Mesendoderm (in vitro differentiated cells): ENCODE data around the gene CAPN11.
"Not testable (repeated sequence)": the region's sequence is repeated elsewhere in the genome, so short reads cannot be mapped to it uniquely, and the experiment has no call there.

Source experiments
- DNase-seq: peaks from one replicate; pipeline ENCODE4 v3.0.0; 2013
- H2AK5ac ChIP-seq: 2 replicates; pipeline ENCODE4 v1.6.1; 2013; ENCODE audit warnings: low read length, inconsistent platforms
- H2BK120ac ChIP-seq: 2 replicates; pipeline ENCODE4 v1.6.1; 2013; ENCODE audit warnings: low read depth, mild to moderate bottlenecking, low read length, moderate library complexity, mixed read lengths
- H2BK15ac ChIP-seq: replicated peaks from 2 replicates; pipeline ENCODE4 v1.6.1; 2013; ENCODE audit warnings: low read depth, mild to moderate bottlenecking, moderate library complexity
- H2BK5ac ChIP-seq: 2 replicates; pipeline ENCODE4 v1.6.1; 2013; ENCODE audit warnings: low read length, inconsistent platforms
- H3K18ac ChIP-seq: 2 replicates; pipeline ENCODE4 v1.6.1; 2013; ENCODE audit warnings: mild to moderate bottlenecking, low read length, mixed read lengths
- H3K23ac ChIP-seq: one replicate; pipeline ENCODE4 v1.6.1; 2013; ENCODE audit warnings: low read length
- H3K27ac ChIP-seq: 2 replicates; pipeline ENCODE4 v1.5.1; 2013; ENCODE audit warnings: low read depth, mild to moderate bottlenecking, inconsistent platforms, low read length, moderate library complexity
- H3K27me3 ChIP-seq: 2 replicates; pipeline ENCODE4 v1.6.1; 2013; ENCODE audit warnings: low read length, control low read depth, mild to moderate bottlenecking, inconsistent platforms; ENCODE audit not compliant: insufficient read depth, poor library complexity
- H3K36me3 ChIP-seq: 2 replicates; pipeline ENCODE4 v1.6.1; 2013; ENCODE audit warnings: low read length, inconsistent platforms; ENCODE audit not compliant: control insufficient read depth, insufficient read depth
- H3K4ac ChIP-seq: one replicate; pipeline ENCODE4 v1.6.1; 2013; ENCODE audit warnings: low read depth, mild to moderate bottlenecking, low read length, moderate library complexity
- H3K4me1 ChIP-seq: 2 replicates; pipeline ENCODE4 v1.6.1; 2013; ENCODE audit warnings: low read depth, low read length, inconsistent platforms; ENCODE audit not compliant: control insufficient read depth
- H3K4me2 ChIP-seq: 2 replicates; pipeline ENCODE4 v1.6.1; 2013; ENCODE audit warnings: low read length
- H3K4me3 ChIP-seq: 2 replicates; pipeline ENCODE4 v1.5.1; 2013; ENCODE audit warnings: mild to moderate bottlenecking, low read length
- H3K56ac ChIP-seq: one replicate; pipeline ENCODE4 v1.6.1; 2013; ENCODE audit warnings: low read length
- H3K79me1 ChIP-seq: 2 replicates; pipeline ENCODE4 v1.6.1; 2013; ENCODE audit warnings: low read length, inconsistent platforms
- H3K79me2 ChIP-seq: 2 replicates; pipeline ENCODE4 v1.6.1; 2013; ENCODE audit warnings: mild to moderate bottlenecking, low read length; ENCODE audit not compliant: control insufficient read depth, insufficient read depth
- H3K9ac ChIP-seq: 2 replicates; pipeline ENCODE4 v1.6.1; 2013; ENCODE audit warnings: low read length, inconsistent platforms
- H4K5ac ChIP-seq: one replicate; pipeline ENCODE4 v1.6.1; 2013; ENCODE audit warnings: low read length
- H4K8ac ChIP-seq: one replicate; pipeline ENCODE4 v1.6.1; 2013; ENCODE audit warnings: low read depth, mild to moderate bottlenecking, control low read depth, low read length, moderate library complexity
- WGBS: extraction: QIAGEN DNeasy Blood & Tissue Kit; methylation state at CpG from one replicate; pipeline ENCODE4 v1.1.7; 2013; ENCODE audit warnings: low lambda C conversion rate, missing lambda C conversion rate; ENCODE audit not compliant: insufficient coverage; ENCODE audit errors: extremely low coverage; 5-methylcytosine and 5-hydroxymethylcytosine counted together

The CAPN11 gene

GRCh38 chr6:44142835-44143234, 15.8 kb upstream of the CAPN11 start:
- H3K79me2 ChIP-seq: no peaks in the 10 kb centered on the region
- H3K18ac ChIP-seq: no peak overlapping the region
- WGBS: no CpG with 5 or more reads among the region's 1 CpG
- no peak overlapping the region for H3K4me3 ChIP-seq
- H3K23ac ChIP-seq: no peak overlapping the region
- no peaks in the 10 kb centered on the region for H3K79me1 ChIP-seq
- H3K4ac ChIP-seq: no peak overlapping the region
- H4K8ac ChIP-seq: no peak overlapping the region
- no peaks in the 10 kb centered on the region for H3K27me3 ChIP-seq
- H4K5ac ChIP-seq: no peak overlapping the region
- H2AK5ac ChIP-seq: no peak overlapping the region
- no peak overlapping the region for H2BK120ac ChIP-seq
- no peaks in the 10 kb centered on the region for H3K4me1 ChIP-seq
- H3K9ac ChIP-seq: no peak overlapping the region
- H3K56ac ChIP-seq: no peak overlapping the region
- no peak overlapping the region for H2BK5ac ChIP-seq
- no peak overlapping the region for H3K4me2 ChIP-seq
- DNase-seq: no peak
- H3K27ac ChIP-seq: no peak overlapping the region
- no peak overlapping the region for H2BK15ac ChIP-seq
- peaks cover 2% of the 10 kb centered on the region for H3K36me3 ChIP-seq

- H2BK5ac ChIP-seq: no peak overlapping the region
- no CpG with 5 or more reads among the region's 1 CpG for WGBS
- H3K4ac ChIP-seq: no peak overlapping the region
Observed at GRCh38 chr6:44143731-44144130, 14.9 kb upstream of the CAPN11 start.

DNA sequence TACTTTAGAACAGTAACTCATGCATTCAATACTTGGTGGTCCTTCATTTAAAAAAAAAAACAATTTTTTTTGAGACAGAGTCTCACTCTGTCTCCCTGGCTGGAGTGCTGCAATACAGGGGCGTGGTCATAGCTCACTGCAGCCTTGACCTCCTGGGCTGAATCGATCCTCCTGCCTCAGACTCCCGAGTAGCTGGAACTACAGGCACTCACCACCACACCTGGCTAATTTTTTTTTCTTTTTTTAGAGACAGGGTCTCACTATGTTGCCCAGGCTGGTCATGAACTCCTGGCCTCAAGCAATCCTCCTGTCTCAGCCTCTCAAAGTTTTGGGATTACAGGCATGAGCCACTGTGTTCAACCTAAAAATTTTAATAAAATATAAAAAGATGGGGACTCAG, 14.1 kb upstream of the CAPN11 start:
- H3K23ac ChIP-seq, H3K36me3 ChIP-seq, H3K79me2 ChIP-seq, H4K5ac ChIP-seq, H3K27me3 ChIP-seq, H3K79me1 ChIP-seq, H3K4me2 ChIP-seq, H3K56ac ChIP-seq, H2BK120ac ChIP-seq, H3K27ac ChIP-seq, H3K4me1 ChIP-seq, H2BK5ac ChIP-seq, H3K18ac ChIP-seq, H4K8ac ChIP-seq, H3K9ac ChIP-seq, DNase-seq, H2BK15ac ChIP-seq, H3K4me3 ChIP-seq, H3K4ac ChIP-seq, H2AK5ac ChIP-seq: not testable (repeated sequence)
- no CpG with 5 or more reads among the region's 3 CpGs for WGBS

More at GRCh38 chr6:44143731-44144130, 14.9 kb upstream of the CAPN11 start:
- Histone ChIP-seq H3K4me2 (no peak overlapping the region), H3K18ac (no peak overlapping the region), H3K79me1 (no peaks in the 10 kb centered on the region), H2BK15ac (no peak overlapping the region), H4K8ac (no peak overlapping the region), H3K27me3 (no peaks in the 10 kb centered on the region), H2BK120ac (no peak overlapping the region), H3K23ac (no peak overlapping the region), H3K4me1 (no peaks in the 10 kb centered on the region), H3K79me2 (no peaks in the 10 kb centered on the region), H3K56ac (no peak overlapping the region), H3K4me3 (no peak overlapping the region), H3K9ac (no peak overlapping the region), H4K5ac (no peak overlapping the region), H3K36me3 (peaks cover 2% of the 10 kb centered on the region), H3K27ac (no peak overlapping the region), H2AK5ac (no peak overlapping the region)
- DNase-seq: no peak

DNA sequence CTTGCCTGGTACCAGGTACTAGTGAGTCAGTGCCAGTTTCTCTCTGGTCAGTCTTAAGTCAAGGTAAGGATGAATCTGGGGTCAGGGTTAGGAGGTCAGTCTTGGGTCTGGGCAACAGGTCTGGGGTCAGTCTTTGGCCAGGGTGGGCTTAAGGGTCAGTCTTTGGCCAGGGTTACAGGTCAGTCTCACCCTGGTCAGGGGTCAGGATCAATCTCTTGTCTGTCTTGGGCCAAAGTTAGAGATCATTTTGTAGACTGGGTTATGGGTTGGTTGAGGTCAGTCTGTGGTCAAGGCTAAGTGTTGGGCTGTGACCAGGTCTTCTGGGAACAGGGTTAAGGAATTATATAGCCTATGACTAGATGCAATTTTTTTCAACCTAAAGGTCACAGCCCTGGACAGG, 12.8 kb upstream of the CAPN11 start:
- Histone ChIP-seq H3K4ac (no peak overlapping the region), H3K23ac (no peak overlapping the region), H3K36me3 (no peaks in the 10 kb centered on the region), H2BK5ac (no peak overlapping the region), H3K9ac (no peak overlapping the region), H3K4me2 (no peak overlapping the region), H3K27me3 (no peaks in the 10 kb centered on the region), H2AK5ac (no peak overlapping the region), H3K18ac (no peak overlapping the region), H4K8ac (no peak overlapping the region), H3K4me3 (no peak overlapping the region), H2BK120ac (no peak overlapping the region), H3K27ac (no peak overlapping the region), H3K79me2 (no peaks in the 10 kb centered on the region), H3K4me1 (no peaks in the 10 kb centered on the region), H2BK15ac (no peak overlapping the region), H4K5ac (no peak overlapping the region), H3K56ac (no peak overlapping the region), H3K79me1 (no peaks in the 10 kb centered on the region)
- DNase-seq: no peak

- Histone ChIP-seq H3K18ac (no peak overlapping the region), H2BK15ac (no peak overlapping the region), H3K36me3 (no peaks in the 10 kb centered on the region), H3K79me1 (no peaks in the 10 kb centered on the region), H3K9ac (no peak overlapping the region), H3K79me2 (no peaks in the 10 kb centered on the region), H3K56ac (no peak overlapping the region), H3K23ac (no peak overlapping the region), H3K4me1 (no peaks in the 10 kb centered on the region), H4K8ac (no peak overlapping the region), H2BK5ac (no peak overlapping the region), H3K4ac (no peak overlapping the region), H3K4me2 (no peak overlapping the region), H3K27me3 (no peaks in the 10 kb centered on the region), H3K4me3 (no peak overlapping the region), H2BK120ac (no peak overlapping the region), H2AK5ac (no peak overlapping the region), H4K5ac (no peak overlapping the region), H3K27ac (no peak overlapping the region)
- WGBS: no CpG with 5 or more reads among the region's 10 CpGs
- no peak for DNase-seq
Observed at GRCh38 chr6:44146685-44147084, 11.9 kb upstream of the CAPN11 start.

- H3K9ac ChIP-seq: no peak overlapping the region
- H2BK5ac ChIP-seq: no peak overlapping the region
- no CpG with 5 or more reads among the region's 7 CpGs for WGBS
- H3K4me3 ChIP-seq: no peak overlapping the region
- no peak overlapping the region for H3K4me2 ChIP-seq
- no peaks in the 10 kb centered on the region for H3K36me3 ChIP-seq
- H3K56ac ChIP-seq: no peak overlapping the region
- no peak overlapping the region for H4K8ac ChIP-seq
- H3K27me3 ChIP-seq: no peaks in the 10 kb centered on the region
- H3K79me1 ChIP-seq: no peaks in the 10 kb centered on the region
- no peak overlapping the region for H2BK120ac ChIP-seq
- no peaks in the 10 kb centered on the region for H3K79me2 ChIP-seq
- H3K4me1 ChIP-seq: no peaks in the 10 kb centered on the region
- H4K5ac ChIP-seq: no peak overlapping the region
- H2AK5ac ChIP-seq: no peak overlapping the region
- no peak overlapping the region for H3K27ac ChIP-seq
- H3K18ac ChIP-seq: no peak overlapping the region
- no peak for DNase-seq
- H3K4ac ChIP-seq: no peak overlapping the region
- no peak overlapping the region for H3K23ac ChIP-seq
- H2BK15ac ChIP-seq: no peak overlapping the region
Observed at GRCh38 chr6:44147256-44147655, 11.4 kb upstream of the CAPN11 start.
